ENCODE measurements around the gene CCDC59.
A peak's percentile ranks its signal among the peaks of the same experiment; 100 is the strongest.

Gene CCDC59

DNA sequence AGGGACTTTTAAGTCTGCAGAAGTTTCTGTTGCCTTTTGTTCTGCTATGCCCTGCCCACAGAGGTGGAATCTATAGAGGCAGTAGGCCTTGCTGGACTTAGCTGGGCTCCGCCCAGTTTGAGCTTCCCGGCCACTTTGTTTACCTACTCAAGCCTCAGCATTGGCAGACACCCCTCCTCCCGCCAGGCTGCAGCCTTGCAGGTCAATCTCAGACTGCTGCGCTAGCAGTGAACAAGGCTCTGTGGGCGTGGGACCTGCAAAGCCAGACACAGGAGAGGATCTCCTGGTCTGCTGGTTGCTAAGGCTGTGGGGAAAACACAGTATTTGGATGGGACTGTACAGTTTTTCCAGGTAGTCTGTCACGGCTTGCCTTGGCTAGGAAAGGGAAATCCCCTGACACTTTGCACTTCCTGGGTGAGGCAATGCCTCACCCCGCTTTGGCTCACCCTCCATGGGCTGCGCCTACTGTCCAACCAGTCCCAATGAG, 43.7 kb downstream of the CCDC59 start:
- Histone ChIP-seq H3K18ac (ENCODE audit: low read length) (no peak overlapping the region), H3K4ac (ENCODE audit: low read depth, low read length) (no peak overlapping the region), H3K27ac (ENCODE audit: low read depth, low read length) (no peak overlapping the region), H3K4me1 (ENCODE audit: control insufficient read depth, low read depth, low read length) (no peaks in the 10 kb centered on the region), H3K56ac (ENCODE audit: low read length) (peak overlapping the region; percentile 62), H3K9ac (ENCODE audit: low read length) (no peak overlapping the region), H3K23ac (ENCODE audit: low read length) (no peak overlapping the region), H3K27me3 (ENCODE audit: insufficient read depth, low read length, poor library complexity) (no peaks in the 10 kb centered on the region), H4K5ac (ENCODE audit: low read length) (no peak overlapping the region), H2BK15ac (replicated peaks; ENCODE audit: low read depth) (no peak overlapping the region), H4K8ac (ENCODE audit: low read depth, low read length) (no peak overlapping the region), H3K79me1 (ENCODE audit: low read length) (no peaks in the 10 kb centered on the region), H3K4me3 (ENCODE audit: low read length) (no peak overlapping the region), H3K4me2 (ENCODE audit: low read length) (no peak overlapping the region), H3K79me2 (ENCODE audit: control insufficient read depth, insufficient read depth, low read length) (no peaks in the 10 kb centered on the region), H2BK120ac (ENCODE audit: low read depth, low read length) (no peak overlapping the region), H2BK5ac (ENCODE audit: low read length) (no peak overlapping the region), H3K36me3 (ENCODE audit: control insufficient read depth, insufficient read depth, low read length) (no peaks in the 10 kb centered on the region), H2AK5ac (ENCODE audit: low read length) (no peak overlapping the region)
- no CpG with 5 or more reads among the region's 8 CpGs for WGBS (ENCODE audit: extremely low coverage, insufficient coverage, low lambda C conversion rate)
- peak; percentile 78 for DNase-seq

Measured in mesendoderm (in vitro differentiated cells).